Measurements from ENCODE around the gene DLG3. TPM values are rescaled to one million over a fixed set of nuclear protein-coding genes. Genes with fewer than 3 reads are reported as not detected.

The DLG3 gene
- total RNA-seq, 1 experiment from 2014 or later = 67.5 TPM

GRCh38 chrX:70432936-70433847 is 11.4 kb upstream of the DLG3 start:
- Histone ChIP-seq H3K4me3 (peak overlapping the region; percentile 65), H3K4me1 (peaks cover 5% of the 10 kb centered on the region; the same call in 1 of the 2 replicates), H3K27ac (no peak overlapping the region; the same call in 1 of the 2 replicates), H3K9me3 (replicated peaks) (no peaks in the 10 kb centered on the region), H3K36me3 (no peaks in the 10 kb centered on the region), H3K27me3 (no peaks in the 10 kb centered on the region)
- DNase-seq = no peak

- Histone ChIP-seq H3K27ac (peak overlapping the region; percentile 71), H3K4me1 (peaks cover 8% of the 10 kb centered on the region), H3K4me3 (peak overlapping the region; percentile 65), H3K9me3 (replicated peaks) (no peaks in the 10 kb centered on the region), H3K36me3 (no peaks in the 10 kb centered on the region), H3K27me3 (no peaks in the 10 kb centered on the region)
- peak; percentile 75 to 85 for DNase-seq
Measured at GRCh38 chrX:70433848-70434351, 10.7 kb upstream of the DLG3 start.

- H3K27me3 ChIP-seq = no peaks in the 10 kb centered on the region
- H3K4me1 ChIP-seq = peaks cover 8% of the 10 kb centered on the region
- no peaks in the 10 kb centered on the region for H3K9me3 ChIP-seq (replicated peaks)
- no peaks in the 10 kb centered on the region for H3K36me3 ChIP-seq
- peak overlapping the region; percentile 65 for H3K4me3 ChIP-seq
- DNase-seq = peak; percentile 91 to 92
- H3K27ac ChIP-seq = peak overlapping the region; percentile 71
Measured at GRCh38 chrX:70434352-70434866, 10.2 kb upstream of the DLG3 start.

GRCh38 chrX:70434914-70435586 is 9.6 kb upstream of the DLG3 start:
- Histone ChIP-seq H3K4me1 (peaks cover 8% of the 10 kb centered on the region), H3K9me3 (replicated peaks) (no peaks in the 10 kb centered on the region), H3K4me3 (peak overlapping the region; percentile 65), H3K27ac (peak overlapping the region; percentile 71), H3K36me3 (no peaks in the 10 kb centered on the region), H3K27me3 (no peaks in the 10 kb centered on the region)
- peak; percentile 63 to 73 for DNase-seq

GRCh38 chrX:70436343-70436742 is 8.3 kb upstream of the DLG3 start:
- no peak for DNase-seq
- Histone ChIP-seq H3K27ac (no peak overlapping the region), H3K27me3 (no peaks in the 10 kb centered on the region), H3K4me3 (no peak overlapping the region), H3K36me3 (no peaks in the 10 kb centered on the region), H3K9me3 (replicated peaks) (no peaks in the 10 kb centered on the region), H3K4me1 (peaks cover 8% of the 10 kb centered on the region)

GRCh38 chrX:70437011-70437410 is 7.6 kb upstream of the DLG3 start:
- H3K27me3 ChIP-seq = no peaks in the 10 kb centered on the region
- H3K36me3 ChIP-seq = no peaks in the 10 kb centered on the region
- H3K4me3 ChIP-seq = no peak overlapping the region
- no peaks in the 10 kb centered on the region for H3K9me3 ChIP-seq (replicated peaks)
- H3K27ac ChIP-seq = no peak overlapping the region
- DNase-seq = no peak
- H3K4me1 ChIP-seq = peaks cover 8% of the 10 kb centered on the region

GRCh38 chrX:70437921-70438665 is 6.5 kb upstream of the DLG3 start:
- Histone ChIP-seq H3K36me3 (no peaks in the 10 kb centered on the region), H3K9me3 (replicated peaks) (no peaks in the 10 kb centered on the region), H3K4me3 (no peak overlapping the region), H3K4me1 (peaks cover 8% of the 10 kb centered on the region), H3K27me3 (no peaks in the 10 kb centered on the region), H3K27ac (no peak overlapping the region)
- no peak for DNase-seq

GRCh38 chrX:70439016-70439415 is 5.6 kb upstream of the DLG3 start:
- peaks cover 8% of the 10 kb centered on the region for H3K4me1 ChIP-seq
- DNase-seq = peak; percentile 22 to 40
- no peaks in the 10 kb centered on the region for H3K9me3 ChIP-seq (replicated peaks)
- H3K36me3 ChIP-seq = no peaks in the 10 kb centered on the region
- H3K27ac ChIP-seq = no peak overlapping the region
- H3K4me3 ChIP-seq = no peak overlapping the region
- H3K27me3 ChIP-seq = peaks cover 3% of the 10 kb centered on the region; the same call in 1 of the 2 replicates

GRCh38 chrX:70442224-70442623 is 2.4 kb upstream of the DLG3 start:
- Histone ChIP-seq H3K27me3 (peaks cover 8% of the 10 kb centered on the region), H3K27ac (no peak overlapping the region), H3K36me3 (no peaks in the 10 kb centered on the region), H3K4me3 (no peak overlapping the region), H3K9me3 (replicated peaks) (no peaks in the 10 kb centered on the region), H3K4me1 (peaks cover 4% of the 10 kb centered on the region; the same call in 1 of the 2 replicates)
- no peak for DNase-seq

GRCh38 chrX:70444946-70445656 is 466 bp downstream of the DLG3 start:
- DNase-seq = no peak
- no peak overlapping the region for H3K4me3 ChIP-seq
- H3K27me3 ChIP-seq = peaks cover 8% of the 10 kb centered on the region
- H3K27ac ChIP-seq = no peak overlapping the region
- no peaks in the 10 kb centered on the region for H3K36me3 ChIP-seq
- no peaks in the 10 kb centered on the region for H3K9me3 ChIP-seq (replicated peaks)
- H3K4me1 ChIP-seq = no peaks in the 10 kb centered on the region

GRCh38 chrX:70445951-70446350 is 1.3 kb downstream of the DLG3 start:
- H3K27me3 ChIP-seq = peaks cover 8% of the 10 kb centered on the region
- no peaks in the 10 kb centered on the region for H3K36me3 ChIP-seq
- H3K27ac ChIP-seq = no peak overlapping the region
- no peak for DNase-seq
- H3K4me3 ChIP-seq = no peak overlapping the region
- H3K4me1 ChIP-seq = no peaks in the 10 kb centered on the region
- no peaks in the 10 kb centered on the region for H3K9me3 ChIP-seq (replicated peaks)

- DNase-seq = no peak
- peaks cover 8% of the 10 kb centered on the region for H3K27me3 ChIP-seq
- no peaks in the 10 kb centered on the region for H3K4me1 ChIP-seq
- no peak overlapping the region for H3K27ac ChIP-seq
- H3K9me3 ChIP-seq (replicated peaks) = no peaks in the 10 kb centered on the region
- no peak overlapping the region for H3K4me3 ChIP-seq
- no peaks in the 10 kb centered on the region for H3K36me3 ChIP-seq
Measured at GRCh38 chrX:70446380-70447350, 2.0 kb downstream of the DLG3 start.

- DNase-seq = no peak
- H3K36me3 ChIP-seq = no peaks in the 10 kb centered on the region
- H3K27me3 ChIP-seq = peaks cover under 1% of the 10 kb centered on the region
- H3K4me3 ChIP-seq = no peak overlapping the region
- H3K27ac ChIP-seq = no peak overlapping the region
- no peaks in the 10 kb centered on the region for H3K9me3 ChIP-seq (replicated peaks)
- peaks cover 5% of the 10 kb centered on the region; the same call in 1 of the 2 replicates for H3K4me1 ChIP-seq
Measured at GRCh38 chrX:70449457-70449966, 4.9 kb downstream of the DLG3 start.
